HG03575 (cell line): ENCODE results near the gene DPP6.
"Not testable (repeated sequence)": the region's sequence is repeated elsewhere in the genome, so short reads cannot be mapped to it uniquely, and the experiment has no call there.

Source experiments
- ATAC-seq: cut with Tn5 transposase; IDR thresholded peaks from one replicate; pipeline ENCODE4 v1.9.1; 2021; ENCODE audit not compliant: unreplicated experiment, insufficient number of reproducible peaks, low FRiP score; ENCODE audit errors: extremely low read depth

DPP6 gene

DNA sequence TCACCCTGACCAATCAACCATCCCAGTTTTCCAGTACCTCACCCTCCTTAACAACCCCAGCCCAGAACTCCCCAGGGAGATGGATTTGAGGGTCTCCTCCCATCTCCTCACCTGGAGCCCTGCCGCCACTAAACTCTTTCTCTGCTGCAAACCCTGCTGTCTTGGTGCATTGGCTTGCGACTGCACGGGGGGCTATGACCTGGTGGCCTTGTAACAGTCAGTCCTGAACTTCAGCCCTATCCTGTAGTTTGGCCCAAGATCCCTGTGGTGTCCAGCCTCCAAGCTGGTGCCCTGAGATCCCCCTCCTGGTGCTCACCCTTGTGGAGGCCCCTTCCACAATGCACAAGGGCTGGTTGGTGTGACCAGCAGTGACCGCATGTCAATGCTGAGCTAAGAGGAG lies 858.8 kb downstream of the DPP6 start:
- no peak for ATAC-seq

DNA sequence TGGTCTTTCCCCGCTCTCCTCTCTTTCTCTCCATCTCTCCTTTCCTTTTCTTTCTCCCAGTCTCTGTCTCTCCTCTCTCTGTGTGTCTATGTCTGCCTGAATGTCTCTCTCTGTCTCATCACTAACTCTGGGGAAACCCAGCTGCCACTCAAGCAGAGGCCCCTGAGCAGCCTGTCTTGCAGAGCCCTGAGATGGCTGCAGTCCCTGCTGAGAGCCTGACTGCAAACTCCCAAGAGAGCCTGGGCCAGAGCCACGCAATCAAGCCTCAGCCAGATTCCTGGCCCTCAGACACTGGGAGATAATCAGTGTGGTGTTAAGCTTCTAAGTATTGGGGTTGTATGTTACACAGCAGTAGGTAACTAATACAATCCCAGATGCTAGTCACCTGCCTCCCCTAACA lies 859.2 kb downstream of the DPP6 start:
- no peak for ATAC-seq

DNA sequence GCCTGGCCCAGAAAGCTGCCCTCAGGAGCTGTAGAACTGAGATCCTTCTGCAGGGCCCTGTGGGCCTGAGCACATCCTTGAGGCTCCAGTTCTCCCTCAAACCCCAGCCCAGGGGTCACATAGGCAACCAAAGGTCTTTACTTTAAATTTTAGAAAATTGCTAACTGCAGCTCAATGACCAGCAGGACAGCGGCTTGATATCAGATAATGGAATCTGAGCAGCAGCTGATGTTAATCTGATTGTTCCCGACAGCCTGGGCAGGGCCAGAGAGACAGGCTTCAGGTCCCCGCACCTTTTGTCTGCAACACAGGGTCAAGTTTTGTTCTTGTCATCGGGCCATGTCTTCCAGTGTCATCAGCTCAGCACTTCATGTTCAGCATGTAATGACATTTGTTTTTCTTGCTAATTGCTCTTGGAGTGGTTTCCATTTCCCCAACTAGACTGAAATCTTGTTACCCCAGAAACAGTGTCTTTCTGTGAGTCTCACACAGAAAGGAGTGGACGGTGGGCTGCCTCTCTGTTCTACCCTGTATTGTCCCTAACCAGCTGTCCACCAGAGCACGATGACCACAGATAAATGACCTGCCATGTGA lies 859.8 kb downstream of the DPP6 start:
- no peak for ATAC-seq

DNA sequence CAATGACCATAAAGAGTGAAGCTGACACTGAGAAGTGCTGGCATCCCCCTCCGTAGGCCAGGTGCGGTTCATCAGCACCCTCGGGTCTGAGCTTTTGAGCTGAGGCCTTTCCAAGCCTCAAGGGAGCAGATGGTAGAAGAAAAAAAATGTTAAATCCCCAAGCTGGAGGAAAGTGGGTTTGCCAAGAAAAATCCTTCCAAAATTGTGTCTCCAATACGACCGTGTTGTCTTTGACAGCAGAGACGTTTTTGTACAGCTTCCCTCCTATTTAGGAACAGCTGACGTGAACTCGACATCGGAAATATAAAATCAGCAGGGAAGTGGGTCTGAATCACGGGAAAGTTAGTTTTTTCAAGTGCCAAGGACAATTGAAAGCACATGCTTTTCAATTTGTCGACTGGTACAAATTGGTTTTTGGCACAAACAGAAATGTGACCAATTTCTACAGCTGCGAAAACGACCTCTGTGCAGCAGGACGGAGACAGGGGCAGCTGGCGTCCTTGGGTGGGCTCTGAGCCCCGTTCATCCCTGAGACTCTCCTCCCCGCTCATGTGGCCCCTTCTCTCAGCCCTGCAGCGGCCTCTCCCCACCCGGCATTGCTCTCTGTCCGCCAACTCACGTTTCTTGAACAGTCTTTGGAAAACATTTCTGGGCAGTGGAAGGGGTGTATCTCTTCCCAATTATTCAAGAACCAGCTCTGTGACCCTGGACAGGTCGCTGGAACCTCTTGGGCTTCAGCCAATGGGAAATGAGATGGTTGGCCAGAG lies 860.9 kb downstream of the DPP6 start:
- ATAC-seq, result no peak

DNA sequence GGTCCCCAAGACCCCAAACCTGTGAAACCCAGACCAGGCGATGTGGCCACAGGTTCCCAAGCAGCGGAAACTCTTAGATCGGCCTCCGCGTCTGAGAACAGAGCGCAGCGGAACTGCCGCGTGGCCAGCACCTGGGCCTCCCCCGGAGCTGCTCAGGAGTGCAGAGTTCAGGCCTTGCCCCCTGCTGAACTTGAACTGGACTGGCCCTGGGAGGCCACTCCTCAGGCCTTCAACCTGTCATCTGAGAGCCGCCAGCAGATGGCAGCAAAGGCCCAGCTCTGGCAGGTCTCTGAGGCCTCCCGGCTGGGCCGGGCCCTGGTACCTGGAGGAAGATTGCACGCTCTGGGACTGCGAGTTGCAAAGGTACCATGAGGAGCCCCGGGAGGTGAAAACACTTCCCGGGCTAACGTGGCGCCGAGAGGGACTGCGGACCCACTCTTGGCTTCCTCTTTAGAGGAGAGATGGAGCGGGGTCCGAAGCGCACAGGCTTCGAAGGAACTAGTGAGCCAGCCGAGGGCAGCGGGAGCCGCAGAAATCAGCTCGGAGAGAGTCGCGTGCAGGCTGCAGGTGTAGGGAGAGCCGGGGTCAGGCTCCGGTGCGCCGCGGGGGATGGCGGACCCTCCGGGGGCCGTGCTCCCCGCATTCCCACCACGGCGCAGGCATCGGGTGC lies 861.6 kb downstream of the DPP6 start:
- peak; percentile 86 for ATAC-seq

DNA sequence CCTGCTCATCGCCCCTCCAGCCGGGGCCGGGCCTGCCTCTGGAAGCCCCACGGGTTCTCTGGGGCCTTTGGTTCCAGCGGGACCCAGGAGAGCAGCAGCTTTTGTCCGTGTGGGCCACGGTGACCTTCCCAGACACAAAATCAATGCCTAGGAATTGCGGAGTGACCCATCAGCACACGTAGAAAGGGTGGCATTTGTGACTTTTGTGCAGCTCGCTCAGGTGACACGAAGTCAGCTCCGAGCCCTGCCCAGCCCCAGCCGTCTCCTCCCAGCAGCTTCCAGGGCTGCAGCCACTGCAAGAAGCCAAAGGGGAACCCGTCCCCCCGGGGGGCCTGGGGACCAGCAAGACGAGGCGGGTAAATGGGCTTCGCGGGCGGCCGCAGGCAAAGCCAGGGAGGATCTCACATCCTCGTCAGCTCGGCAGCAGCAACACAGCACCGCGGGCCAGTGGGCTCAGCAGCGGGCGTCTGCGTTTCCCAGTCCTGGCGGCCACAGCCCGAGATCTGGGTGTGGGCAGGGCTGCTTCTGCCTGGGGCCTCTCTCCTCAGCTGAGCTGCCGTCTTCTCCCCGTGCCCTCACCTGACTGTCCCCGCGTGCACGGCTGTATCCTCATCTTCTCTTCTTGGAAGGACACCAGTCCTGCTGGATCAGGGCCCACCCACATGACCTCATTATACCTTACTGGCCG lies 862.3 kb downstream of the DPP6 start:
- ATAC-seq, result no peak

DNA sequence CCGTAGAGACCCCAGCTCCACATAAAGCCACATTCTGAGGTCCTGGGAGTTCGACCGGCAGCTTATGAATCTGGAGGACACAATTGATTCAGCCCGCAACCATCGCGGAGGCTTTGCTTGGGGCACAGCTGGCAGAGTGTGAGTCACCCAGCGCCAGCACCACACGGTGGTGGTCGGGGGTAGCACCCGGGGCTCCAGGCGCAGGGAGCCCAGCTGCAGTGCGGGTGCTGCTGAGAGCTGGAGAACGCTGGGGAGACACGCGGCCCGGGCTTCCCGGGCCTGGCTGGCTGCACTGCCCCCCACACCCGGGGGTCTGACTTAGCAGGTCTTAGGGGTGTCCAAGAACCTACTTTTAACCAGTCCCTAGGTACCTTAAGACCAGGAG lies 862.8 kb downstream of the DPP6 start:
- ATAC-seq, result no peak

GRCh38 chr7:154915600-154915999 lies 863.4 kb downstream of the DPP6 start:
- ATAC-seq, result no peak

DNA sequence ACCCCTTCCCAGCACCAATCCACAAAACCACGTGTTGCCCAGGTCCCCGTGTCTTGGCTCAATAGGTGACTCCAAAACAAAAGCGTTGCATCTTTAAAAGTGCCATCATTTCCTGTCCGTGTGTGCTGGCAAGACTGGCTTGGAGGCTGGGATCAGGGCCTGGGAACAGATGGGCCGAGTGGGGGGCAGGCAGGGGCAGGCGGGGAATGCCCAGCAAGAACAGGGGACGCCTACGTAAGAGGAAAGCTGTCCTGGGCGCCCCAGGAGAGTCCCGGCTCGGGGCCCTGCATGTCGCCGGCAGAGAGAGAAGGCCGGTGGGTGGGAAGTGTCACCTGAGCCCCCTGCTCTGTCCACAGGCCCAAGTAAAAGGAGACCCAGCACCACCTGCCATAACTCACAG lies 864.2 kb downstream of the DPP6 start:
- ATAC-seq, result no peak

- no peak for ATAC-seq
These were observed 864.9 kb downstream of the DPP6 start for GRCh38 chr7:154916856-154917807.

- no peak for ATAC-seq
These were observed 865.6 kb downstream of the DPP6 start for GRCh38 chr7:154917808-154918160.

DNA sequence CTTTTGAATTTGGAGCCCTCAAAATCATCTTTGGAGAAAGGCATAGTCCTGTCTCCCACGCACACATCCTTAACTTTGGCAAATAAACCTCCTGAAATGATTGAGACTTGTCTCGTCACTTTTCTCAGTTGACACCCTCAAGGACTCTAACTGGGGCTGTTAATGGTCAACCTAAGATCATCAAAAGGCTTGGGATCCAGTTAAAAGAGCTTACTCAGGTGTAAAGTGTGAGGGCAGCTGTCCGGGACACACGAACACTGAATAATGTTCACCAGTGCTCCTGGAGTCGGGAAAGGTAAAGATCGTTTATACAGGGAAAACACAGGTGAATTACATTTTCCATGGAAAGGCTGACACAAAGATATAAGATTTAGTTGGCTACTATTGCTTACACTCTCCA lies 866.1 kb downstream of the DPP6 start:
- ATAC-seq, result no peak

GRCh38 chr7:154918741-154919140 lies 866.5 kb downstream of the DPP6 start:
- no peak for ATAC-seq

GRCh38 chr7:154919344-154920225 lies 867.4 kb downstream of the DPP6 start:
- ATAC-seq, result no peak

DNA sequence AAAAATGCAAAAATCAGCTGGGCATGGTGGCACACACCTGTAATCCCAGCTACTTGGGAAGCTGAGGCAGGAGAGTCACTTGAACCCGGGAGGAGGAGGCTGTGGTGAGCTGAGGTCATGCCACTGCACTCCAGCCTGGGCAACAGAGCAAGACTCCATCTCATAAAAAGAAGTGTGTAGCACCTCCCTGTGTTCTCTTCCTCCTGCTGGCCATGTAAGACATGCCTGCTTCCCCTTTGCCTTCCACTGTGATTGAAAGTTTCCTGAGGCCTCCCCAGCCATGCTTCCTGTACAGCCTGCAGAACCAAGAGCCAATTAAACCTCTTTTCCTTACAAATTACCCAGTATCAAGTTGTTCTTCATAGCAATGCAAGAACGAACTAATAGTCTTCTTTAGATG lies 870.3 kb downstream of the DPP6 start:
- ATAC-seq, result not testable (repeated sequence)

DNA sequence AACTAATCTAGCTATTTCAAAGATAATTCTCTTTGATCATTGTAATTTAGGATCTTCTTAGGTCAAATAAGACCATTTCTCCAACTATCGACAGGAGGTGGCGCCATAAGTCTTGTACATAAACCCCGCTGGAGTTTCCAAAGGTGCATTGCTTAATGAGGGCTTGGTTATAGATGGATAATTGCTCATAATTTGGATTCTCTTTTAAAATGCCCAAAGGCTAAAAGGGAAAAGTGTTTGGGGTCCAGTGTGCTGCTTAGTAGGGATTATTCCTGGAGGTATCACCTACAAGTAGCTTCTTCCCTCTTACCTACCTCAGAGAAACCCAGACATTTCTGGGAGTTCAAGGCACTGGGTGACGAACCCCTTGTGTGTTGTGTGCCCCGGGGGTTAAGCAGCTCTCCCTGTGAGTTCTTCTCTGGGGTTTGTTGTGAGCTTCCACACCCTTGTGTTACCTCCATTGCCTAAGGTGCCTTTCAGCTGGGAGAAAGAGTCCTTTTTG lies 875.5 kb downstream of the DPP6 start:
- no peak for ATAC-seq

DNA sequence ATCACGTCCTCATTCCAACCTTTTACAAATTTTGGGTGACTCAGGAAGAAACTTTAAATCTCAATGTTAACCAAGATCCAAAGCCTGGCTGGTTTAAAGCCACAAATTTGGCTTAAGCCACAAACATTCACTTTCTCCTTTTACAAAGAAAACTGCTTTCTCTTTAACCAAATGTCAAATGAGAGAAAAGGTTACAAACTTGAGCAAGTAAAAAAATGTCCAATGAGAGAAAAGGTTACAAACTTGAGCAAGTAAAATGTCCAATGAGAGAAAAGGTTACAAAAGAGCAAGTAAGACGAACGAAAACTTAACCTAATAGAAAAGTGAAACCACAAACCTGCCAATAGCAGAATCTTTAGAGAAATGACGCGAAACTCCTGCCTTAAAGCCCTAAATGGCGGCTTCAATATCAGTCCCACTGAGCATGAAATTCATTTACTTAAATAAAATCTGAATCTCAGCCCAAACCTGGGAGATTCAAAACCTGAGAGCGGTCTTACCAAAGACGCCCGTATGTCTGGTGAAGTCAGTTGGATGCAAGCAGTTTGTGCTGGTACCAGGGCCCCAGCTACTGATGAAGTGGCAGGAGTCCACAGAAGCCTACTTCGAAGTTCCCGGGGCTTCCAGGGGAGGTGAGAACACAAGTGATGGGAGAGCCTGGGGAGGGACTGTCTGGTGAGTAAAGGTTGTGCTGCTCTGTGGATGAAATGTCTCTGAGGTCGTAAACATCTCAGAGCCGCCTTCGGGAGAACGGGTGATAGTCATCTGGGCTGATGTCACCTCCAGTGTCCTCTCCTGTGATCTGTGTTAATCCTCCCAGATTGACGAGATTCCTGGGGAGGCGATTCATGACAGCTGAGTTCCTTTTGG lies 876.2 kb downstream of the DPP6 start:
- peak; percentile 83 for ATAC-seq
